NCI-H1436 treated with DMSO at 0.1 percent for 48 hours (cell line): ENCODE results near the gene PRAC1.
"Not testable (repeated sequence)": the region's sequence is repeated elsewhere in the genome, so short reads cannot be mapped to it uniquely, and the experiment has no call there.

Experiments
- DNase-seq: peaks from one replicate; lab custom pipeline; 2025; lab: John Stamatoyannopoulos, UW

PRAC1 gene

DNA sequence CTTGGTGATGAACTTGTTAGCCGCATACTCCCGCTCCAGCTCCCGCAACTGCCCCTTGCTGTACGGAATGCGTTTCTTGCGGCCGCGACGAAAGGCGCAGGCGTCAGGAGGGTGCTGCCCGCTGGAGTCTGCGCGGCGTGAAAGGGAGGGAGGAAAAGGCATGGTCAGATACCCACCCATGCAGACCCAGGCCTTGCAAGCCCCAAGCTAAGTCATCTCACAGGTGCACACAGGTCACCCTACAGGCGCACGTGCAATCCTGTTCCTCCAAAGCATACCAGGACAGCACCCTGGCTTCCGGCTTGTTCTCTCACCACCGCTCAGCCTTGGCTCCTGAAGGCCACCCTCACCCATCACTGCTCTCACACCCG is 4.6 kb upstream of the PRAC1 start:
- no peak for DNase-seq

DNA sequence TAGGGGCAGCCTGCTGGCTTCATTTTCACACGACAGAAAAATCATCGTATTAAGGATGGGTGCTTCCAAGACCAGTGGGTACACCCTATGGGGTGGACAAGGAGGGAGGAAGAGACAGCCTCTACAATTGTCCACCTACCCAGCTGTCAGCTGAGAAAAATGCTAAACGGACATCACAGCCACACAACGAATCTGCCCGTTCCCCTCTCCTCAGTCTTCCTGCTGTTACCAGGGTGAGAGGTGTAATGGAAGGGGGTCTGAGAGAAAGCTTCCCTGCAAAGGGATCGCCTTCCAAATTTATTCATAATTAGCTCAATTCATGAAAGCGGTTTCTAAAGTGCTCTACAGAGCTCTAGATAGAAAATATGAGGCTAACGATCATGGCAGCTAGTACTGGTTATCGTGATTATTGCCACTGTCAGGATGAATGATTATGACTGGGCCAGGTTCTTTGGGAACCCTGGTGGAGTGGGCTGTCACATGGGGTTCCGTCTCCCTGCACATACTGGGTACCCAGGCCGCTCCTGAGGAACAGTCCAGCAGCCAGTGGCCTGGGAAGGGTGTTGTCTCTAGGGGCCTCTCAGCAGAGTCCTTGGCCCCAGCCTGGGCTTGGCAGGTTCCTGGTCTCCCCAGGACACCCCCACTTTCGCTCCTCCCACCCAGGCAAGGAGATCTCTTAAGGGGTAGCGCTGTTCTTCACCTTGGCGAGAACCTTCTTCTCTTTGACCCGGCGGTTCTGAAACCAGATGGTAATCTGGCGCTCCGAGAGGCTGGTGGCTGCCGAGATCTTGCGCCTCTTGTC is 4.0 kb upstream of the PRAC1 start:
- no peak for DNase-seq

DNA sequence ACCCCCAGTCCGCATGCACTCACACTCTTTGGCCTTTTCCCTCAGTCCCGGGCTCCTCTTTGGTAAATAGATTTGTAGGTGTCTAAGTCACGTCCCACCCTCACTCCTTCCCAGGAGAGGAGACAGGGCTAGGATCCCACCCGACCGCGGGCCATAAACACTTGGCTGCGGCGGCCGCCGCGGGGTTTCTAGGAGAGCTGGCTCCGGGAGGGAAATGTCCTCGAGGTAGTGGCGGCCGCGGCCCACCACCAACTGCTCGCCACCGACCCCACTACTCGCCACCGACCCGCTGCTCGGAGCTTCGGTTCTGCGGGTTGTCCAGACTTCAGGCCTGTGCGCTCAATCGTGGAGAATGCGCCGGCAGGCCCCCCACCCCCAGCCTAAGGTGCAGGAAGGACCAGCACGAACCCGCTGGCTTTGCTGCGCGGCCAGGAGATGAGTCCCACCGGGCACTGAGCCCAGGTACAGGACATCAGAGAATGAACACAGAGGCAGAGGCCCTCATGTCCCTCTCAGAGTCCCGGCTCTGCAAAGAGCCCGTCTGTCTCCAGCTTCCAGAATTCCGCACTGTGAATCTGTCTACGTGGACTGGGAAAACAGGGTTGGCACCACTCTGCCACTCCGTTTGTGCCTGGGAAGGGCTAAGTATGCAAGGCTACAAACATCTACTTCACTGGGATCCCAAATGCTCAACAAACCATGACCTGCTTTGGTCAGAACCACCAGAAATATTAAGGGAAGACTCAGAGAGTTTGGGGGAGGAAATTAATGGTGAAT is 3.2 kb upstream of the PRAC1 start:
- DNase-seq, result no peak

GRCh38 chr17:48725004-48725287 is 2.6 kb upstream of the PRAC1 start:
- no peak for DNase-seq

- no peak for DNase-seq
Observed at GRCh38 chr17:48724251-48725003, 2.1 kb upstream of the PRAC1 start.

- no peak for DNase-seq
Observed at GRCh38 chr17:48723423-48724250, 1.3 kb upstream of the PRAC1 start.

DNA sequence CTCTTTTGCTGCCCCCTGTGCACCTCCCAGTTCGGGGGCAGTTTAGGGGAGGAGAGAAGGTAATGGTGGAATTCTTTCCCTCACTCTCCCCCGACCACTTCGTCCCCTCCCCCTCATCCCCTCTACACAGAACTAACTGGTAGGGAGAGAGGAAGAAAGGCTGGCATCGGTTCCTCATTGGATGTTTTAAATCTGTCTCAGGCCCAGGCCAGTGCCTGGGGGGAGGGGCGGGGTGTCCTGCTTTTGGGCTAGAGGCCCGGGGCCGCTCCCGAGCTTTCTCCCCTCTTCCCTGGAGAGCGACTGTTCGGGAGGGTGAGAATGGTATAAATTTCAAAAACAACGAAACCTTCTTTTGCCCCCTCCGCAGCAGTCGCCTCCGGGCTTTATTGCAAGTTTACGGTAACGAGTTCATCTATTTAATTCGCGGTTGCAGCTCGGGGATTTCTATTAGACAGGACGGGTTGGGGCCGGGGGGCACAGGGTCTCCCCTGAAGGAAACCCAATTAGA is 651 bp upstream of the PRAC1 start, which contains the start of gene PRAC2:
Gene PRAC2, plus strand, starts transcription at position 271 of the 508 bp plus-strand sequence. CDS start 1,226 bp downstream, outside the sequence.
- DNase-seq, result no peak

GRCh38 chr17:48721009-48721402 is 1.3 kb downstream of the PRAC1 start:
- DNase-seq, result no peak

DNA sequence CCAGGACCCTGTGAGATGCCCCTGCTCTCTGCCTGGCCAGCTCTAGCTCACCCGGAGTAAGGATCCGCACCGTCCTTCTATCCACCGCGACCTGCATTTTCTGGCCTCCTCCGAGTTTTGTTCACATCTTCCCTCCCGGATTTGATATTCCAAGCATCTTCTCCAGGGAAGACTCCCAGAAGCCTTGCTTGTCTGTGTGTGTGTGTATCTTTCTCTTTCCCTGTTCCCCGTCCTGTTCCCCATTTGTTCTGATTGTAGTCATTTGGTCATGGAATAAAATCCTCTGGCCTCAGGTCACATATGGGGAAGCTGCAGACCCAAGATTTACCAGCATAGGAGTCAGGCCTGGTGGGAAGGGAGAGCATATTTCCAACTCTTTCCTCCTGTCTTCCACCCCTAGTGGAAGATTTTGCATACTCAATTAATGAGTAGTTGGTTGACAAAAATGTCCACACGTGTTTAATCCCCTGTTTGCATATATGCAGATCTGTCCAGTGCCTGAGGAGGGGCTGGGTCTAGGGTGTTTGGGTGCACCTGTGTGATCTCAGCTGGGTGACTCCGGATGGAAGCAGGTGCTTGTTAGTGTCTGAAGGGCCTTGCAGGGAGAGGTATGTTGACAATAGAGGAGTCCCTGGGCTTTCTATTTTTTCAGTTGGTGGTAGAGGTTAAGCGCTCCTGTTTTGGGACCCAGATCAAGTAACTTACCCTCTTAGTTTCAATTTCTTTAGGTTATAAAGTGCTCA is 1.9 kb downstream of the PRAC1 start:
- DNase-seq, result no peak

- DNase-seq, result no peak
Observed at GRCh38 chr17:48719642-48720265, 2.6 kb downstream of the PRAC1 start.

GRCh38 chr17:48718761-48719641 is 3.3 kb downstream of the PRAC1 start:
- no peak for DNase-seq

- DNase-seq, result no peak
Observed at GRCh38 chr17:48718227-48718760, 4.0 kb downstream of the PRAC1 start.

- no peak for DNase-seq
Observed at GRCh38 chr17:48717367-48718226, 4.7 kb downstream of the PRAC1 start.

- not testable (repeated sequence) for DNase-seq
Observed at GRCh38 chr17:48716549-48716948, 5.8 kb downstream of the PRAC1 start.

DNA sequence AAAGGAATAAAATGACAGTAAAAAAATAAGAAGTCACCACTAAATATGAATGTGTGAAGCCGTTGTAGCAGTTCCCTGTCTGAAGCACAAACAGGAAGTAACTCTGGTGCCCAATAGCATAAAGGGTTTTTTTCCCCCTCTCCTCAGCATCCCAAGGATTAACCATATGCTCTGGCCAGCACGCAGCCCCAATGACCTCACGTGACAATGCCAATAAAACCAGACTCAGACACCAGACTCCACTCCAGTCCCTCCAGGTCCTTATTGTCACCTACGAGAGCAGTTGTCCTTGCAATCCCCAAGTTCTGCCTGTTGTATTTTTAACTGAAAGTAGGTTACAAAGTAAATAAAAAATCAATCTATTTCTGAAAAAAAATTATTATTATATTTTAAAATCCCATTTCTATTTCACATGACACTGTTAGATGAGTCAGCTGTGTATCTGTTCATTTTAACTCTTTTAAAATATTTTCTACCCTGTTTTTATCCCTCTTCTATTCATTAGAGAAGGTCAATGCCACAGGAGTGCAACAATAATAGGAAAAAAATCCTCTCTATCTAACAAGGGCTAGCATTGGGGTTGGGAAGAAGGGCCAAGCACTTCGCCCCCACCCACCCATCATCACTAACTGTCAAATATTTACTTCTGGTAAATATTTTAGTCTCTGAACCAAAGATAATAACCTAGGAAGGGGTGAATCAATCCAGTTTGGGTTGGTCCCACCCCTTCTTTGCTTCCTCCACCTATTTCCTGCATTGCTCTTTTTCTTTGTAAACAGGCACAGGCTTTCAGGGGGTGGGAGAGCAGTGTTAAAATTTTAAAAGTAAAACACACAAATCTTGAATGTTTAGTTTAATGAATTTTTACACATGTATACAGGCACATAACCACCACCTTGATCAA is 6.6 kb downstream of the PRAC1 start:
- DNase-seq, result no peak

GRCh38 chr17:48711128-48711527 is 11.2 kb downstream of the PRAC1 start:
- no peak for DNase-seq
